Activated naive CD8-positive, alpha-beta T cell treated with anti-CD3 and anti-CD28 coated beads, Interleukin-2, amount 10 ng/mL, durations not matched to agents 7 days and 5 days (primary cell): Measurements from ENCODE around the gene ETNPPL. TPM values are rescaled to one million over a fixed set of nuclear protein-coding genes. Genes with fewer than 3 reads are reported as not detected.

ENCODE experiments used
- ATAC-seq: fragments of 150-1000 bp; cut with Tn5 transposase; one replicate; pipeline ENCODE4 v1.10.0; 2021; ENCODE audit warnings: low read depth, moderate library complexity
- POLR2A ChIA-PET: fragments of 350-600 bp; sonication (Branson Sonifier 250); formaldehyde crosslinking; loops from one replicate; lab custom pipeline; 2021; ENCODE audit warnings: antibody characterized with exemption; lab: Charles Lee
- DNase-seq: peaks from one replicate; pipeline ENCODE4 v3.0.0; 2021
- H3K27ac Mint-ChIP-seq: one replicate; pipeline ENCODE4 v1.8.0; 2022; ENCODE audit warnings: mild to moderate bottlenecking, mixed read lengths
- H3K27me3 Mint-ChIP-seq: one replicate; pipeline ENCODE4 v1.8.0; 2022; ENCODE audit warnings: mild to moderate bottlenecking, moderate library complexity, mixed read lengths
- H3K36me3 Mint-ChIP-seq: one replicate; pipeline ENCODE4 v1.8.0; 2021; ENCODE audit warnings: mild to moderate bottlenecking, mixed read lengths
- H3K4me1 Mint-ChIP-seq: one replicate; pipeline ENCODE4 v1.8.0; 2021; ENCODE audit warnings: mixed read lengths
- H3K4me3 Mint-ChIP-seq: one replicate; pipeline ENCODE4 v1.8.0; 2022; ENCODE audit warnings: mild to moderate bottlenecking, moderate library complexity, mixed read lengths
- H3K9me3 Mint-ChIP-seq: one replicate; pipeline ENCODE4 v1.8.0; 2021; ENCODE audit warnings: mixed read lengths
- total RNA-seq, 2 experiments: library from RNA; stranded (reverse); gene quantifications; one replicate each; pipeline ENCODE4 v1.2.3, GENCODE V29; 2021

The ETNPPL gene
- total RNA-seq, 2 experiments from 2014 or later: not detected

DNA sequence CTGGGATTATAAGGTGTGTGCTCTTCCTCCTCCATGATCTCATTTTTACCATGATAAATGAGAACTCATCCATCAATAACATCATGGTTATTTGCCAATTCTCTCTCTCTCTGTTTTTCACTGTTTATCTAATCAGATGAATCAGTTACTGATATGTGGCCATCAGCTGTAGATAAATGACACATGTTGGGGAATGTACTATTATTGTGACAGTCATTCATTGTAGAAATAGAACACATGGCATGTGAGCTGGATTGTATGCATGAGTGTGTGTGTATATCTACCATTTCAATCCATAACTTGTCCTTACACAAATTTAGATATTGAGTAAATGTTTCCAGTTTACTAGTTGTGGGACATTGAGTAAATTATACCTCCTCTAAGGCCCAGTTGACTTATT, 59.5 kb downstream of the ETNPPL start:
- ATAC-seq: peak; percentile 26

DNA sequence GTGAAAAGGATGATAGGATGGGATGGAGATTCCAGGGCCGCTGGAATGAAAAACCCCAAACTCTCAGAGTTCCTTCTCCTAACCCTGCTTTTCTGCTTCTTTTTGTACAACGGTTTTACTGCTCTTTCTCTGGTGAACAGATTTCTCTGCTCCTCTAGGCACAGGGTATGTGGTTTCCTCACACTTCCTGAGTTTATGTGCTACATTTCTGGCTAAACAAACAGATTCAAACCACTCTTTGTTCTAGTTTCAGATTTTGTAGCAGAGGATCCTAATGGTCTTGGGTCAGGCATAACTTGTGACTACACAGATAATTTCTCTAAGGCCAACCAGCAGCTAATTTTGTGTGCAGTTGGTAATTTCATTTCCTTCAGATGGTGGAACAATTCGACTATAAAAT, 59.9 kb downstream of the ETNPPL start:
- no peak for DNase-seq

More for the DNA sequence above, 59.5 kb downstream of the ETNPPL start:
- peaks cover 14% of the 10 kb centered on the region for H3K4me1 Mint-ChIP-seq
- POLR2A ChIA-PET: no interaction called here
- no peaks in the 10 kb centered on the region for H3K27me3 Mint-ChIP-seq
- DNase-seq: no peak
- no peak overlapping the region for H3K4me3 Mint-ChIP-seq
- H3K36me3 Mint-ChIP-seq: no peaks in the 10 kb centered on the region
- no peaks in the 10 kb centered on the region for H3K9me3 Mint-ChIP-seq
- H3K27ac Mint-ChIP-seq: no peak overlapping the region

DNA sequence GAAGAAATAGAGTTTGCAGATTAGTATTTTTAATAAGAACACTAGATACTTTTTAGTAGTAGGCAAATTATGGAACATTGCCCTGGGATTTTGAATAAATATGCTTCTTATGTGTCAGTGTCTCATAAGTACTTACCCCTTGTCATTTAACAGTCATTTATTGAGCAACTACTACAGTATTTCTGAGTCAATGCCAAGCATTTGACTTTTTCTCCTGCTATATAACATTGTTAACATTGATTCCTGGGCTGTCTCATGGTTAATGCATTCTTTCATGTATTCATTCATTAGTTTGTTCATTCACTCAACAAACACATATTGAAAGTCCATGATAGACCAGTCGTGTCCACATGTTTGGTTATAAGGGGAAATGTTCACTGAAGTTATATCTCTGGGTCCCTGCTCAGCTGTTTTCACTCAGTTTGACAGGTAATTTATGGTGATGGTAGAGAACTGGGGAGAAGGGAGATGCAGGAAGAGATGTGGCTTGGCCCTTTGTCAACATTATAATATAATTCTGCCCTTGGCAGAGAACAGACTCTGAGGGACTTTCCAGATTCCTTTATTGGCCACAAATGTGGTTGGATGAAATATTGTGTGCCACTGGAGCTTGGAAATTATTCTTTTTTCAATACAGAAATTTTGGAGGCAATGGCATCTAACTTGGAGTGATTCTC, 62.6 kb downstream of the ETNPPL start:
- no peak for DNase-seq
- no peak for ATAC-seq
- Mint-ChIP-seq H3K4me1 (peaks cover 14% of the 10 kb centered on the region), H3K27ac (no peak overlapping the region), H3K36me3 (no peaks in the 10 kb centered on the region), H3K9me3 (no peaks in the 10 kb centered on the region), H3K4me3 (no peak overlapping the region), H3K27me3 (no peaks in the 10 kb centered on the region)
- POLR2A ChIA-PET: no interaction called here

More for the DNA sequence above, 59.9 kb downstream of the ETNPPL start:
- Mint-ChIP-seq H3K27me3 (no peaks in the 10 kb centered on the region), H3K36me3 (no peaks in the 10 kb centered on the region), H3K4me3 (peak overlapping the region; percentile 17), H3K9me3 (no peaks in the 10 kb centered on the region), H3K4me1 (peaks cover 14% of the 10 kb centered on the region), H3K27ac (no peak overlapping the region)
- POLR2A ChIA-PET: no interaction called here
- peak; percentile 74 for ATAC-seq

DNA sequence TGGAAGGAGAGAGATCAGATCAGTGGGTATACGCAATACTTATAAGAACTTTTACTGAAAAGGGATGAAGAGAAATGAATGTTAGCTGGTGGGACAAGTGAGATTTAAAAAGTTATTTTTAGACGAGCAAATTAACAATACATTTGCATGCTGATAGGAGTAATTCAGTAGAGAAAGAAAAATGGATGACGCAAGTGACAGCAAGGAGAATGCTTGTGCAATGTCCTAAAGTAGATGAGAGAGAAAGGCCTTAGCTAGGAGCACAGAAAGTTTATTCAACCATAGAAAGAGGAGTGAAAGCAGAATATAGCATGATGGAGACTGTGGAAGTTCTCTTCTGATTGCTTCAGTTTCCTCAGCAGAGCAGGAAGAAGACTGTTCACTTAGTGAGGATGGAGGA, 66.7 kb downstream of the ETNPPL start:
- Mint-ChIP-seq H3K27ac (no peak overlapping the region), H3K9me3 (no peaks in the 10 kb centered on the region), H3K36me3 (no peaks in the 10 kb centered on the region), H3K27me3 (peaks cover 2% of the 10 kb centered on the region), H3K4me3 (no peak overlapping the region), H3K4me1 (no peaks in the 10 kb centered on the region)
- ATAC-seq: no peak
- no peak for DNase-seq
- POLR2A ChIA-PET: no interaction called here

DNA sequence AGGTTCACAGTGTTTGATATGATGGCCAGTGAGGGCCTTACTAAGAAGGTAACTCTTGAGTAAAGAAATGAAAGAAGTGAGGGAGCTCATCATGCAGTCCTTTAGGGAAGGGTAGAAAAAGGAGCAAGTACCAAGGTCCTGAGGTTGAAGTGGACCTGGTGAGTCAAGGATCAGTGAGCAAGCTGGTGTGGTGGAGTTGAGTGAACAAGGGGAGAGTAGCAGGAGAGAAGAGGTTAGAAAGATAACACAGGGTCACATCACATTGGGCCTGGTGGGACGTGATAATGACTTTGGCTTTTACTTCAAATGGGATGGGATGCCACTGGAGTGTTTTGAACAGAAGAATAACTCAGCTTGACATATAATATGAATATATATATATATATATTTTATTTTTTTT, 67.8 kb downstream of the ETNPPL start:
- DNase-seq (no peak), ATAC-seq (no peak)
- H3K36me3 Mint-ChIP-seq: no peaks in the 10 kb centered on the region
- peaks cover 3% of the 10 kb centered on the region for H3K27me3 Mint-ChIP-seq
- no peaks in the 10 kb centered on the region for H3K4me1 Mint-ChIP-seq
- no peak overlapping the region for H3K27ac Mint-ChIP-seq
- POLR2A ChIA-PET: no interaction called here
- H3K4me3 Mint-ChIP-seq: no peak overlapping the region
- H3K9me3 Mint-ChIP-seq: no peaks in the 10 kb centered on the region

DNA sequence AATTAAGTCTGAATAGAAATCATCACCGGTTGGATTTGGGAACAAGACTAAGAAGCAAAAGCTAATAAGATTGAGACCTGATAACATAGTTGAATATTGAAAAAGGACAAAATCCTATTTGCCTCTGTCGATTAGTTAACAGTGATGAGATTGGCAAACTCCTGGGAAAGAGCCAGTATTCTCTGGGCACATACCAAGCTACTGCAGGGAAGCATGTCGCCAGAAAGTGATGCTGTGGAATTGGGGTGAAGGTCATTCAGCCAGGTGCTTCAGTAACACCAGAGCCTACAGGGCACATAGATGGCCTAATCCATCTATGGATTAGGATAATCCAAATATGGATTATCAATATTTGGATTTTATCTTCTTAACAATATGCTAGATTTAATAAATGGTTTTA, 68.4 kb downstream of the ETNPPL start:
- ATAC-seq (no peak), DNase-seq (no peak)
- H3K27me3 Mint-ChIP-seq: peaks cover 5% of the 10 kb centered on the region
- POLR2A ChIA-PET: no interaction called here
- H3K36me3 Mint-ChIP-seq: no peaks in the 10 kb centered on the region
- no peak overlapping the region for H3K27ac Mint-ChIP-seq
- no peak overlapping the region for H3K4me3 Mint-ChIP-seq
- no peaks in the 10 kb centered on the region for H3K4me1 Mint-ChIP-seq
- H3K9me3 Mint-ChIP-seq: no peaks in the 10 kb centered on the region

DNA sequence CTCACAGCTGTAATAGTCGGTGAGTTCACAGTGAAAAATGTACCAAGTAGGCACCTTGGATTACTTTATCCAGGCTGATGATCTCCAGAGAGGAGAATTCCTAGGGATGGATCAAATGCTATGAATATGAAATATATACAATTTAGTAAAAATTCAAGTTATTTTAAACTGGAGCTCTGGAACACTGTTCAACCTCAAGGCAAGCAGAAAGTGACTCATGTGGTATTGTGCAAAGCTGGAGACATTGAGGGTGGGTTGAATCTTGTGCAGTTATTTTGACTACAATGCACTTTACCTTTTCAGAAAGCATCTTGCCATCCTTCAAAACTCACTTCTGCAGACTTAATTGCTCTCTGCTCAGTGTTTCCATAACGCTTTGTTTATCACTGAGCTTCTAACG, 69.0 kb downstream of the ETNPPL start:
- Mint-ChIP-seq H3K36me3 (no peaks in the 10 kb centered on the region), H3K27me3 (peaks cover 5% of the 10 kb centered on the region), H3K9me3 (no peaks in the 10 kb centered on the region), H3K27ac (no peak overlapping the region), H3K4me1 (no peaks in the 10 kb centered on the region), H3K4me3 (no peak overlapping the region)
- POLR2A ChIA-PET: no interaction called here
- ATAC-seq (no peak), DNase-seq (no peak)

DNA sequence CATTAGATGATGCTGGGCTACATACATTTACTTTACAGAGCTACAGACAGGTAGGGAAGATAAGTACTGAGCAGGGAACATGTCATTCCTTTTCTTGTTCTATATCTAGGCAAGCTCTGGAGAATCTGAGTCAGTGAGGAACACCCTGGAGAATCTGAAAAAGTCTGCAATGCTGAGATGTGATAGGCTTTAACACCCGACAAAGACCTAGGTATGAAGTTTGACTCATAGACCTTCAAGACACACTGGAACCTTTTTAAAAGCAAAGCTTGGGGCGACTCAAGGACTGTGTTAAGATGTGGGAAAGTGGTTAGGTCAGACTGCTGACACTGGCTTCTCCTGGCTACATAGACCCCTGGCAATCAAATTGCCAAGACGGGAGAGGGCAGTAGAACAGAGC, 69.6 kb downstream of the ETNPPL start:
- ATAC-seq (no peak), DNase-seq (no peak)
- no peaks in the 10 kb centered on the region for H3K9me3 Mint-ChIP-seq
- H3K36me3 Mint-ChIP-seq: no peaks in the 10 kb centered on the region
- POLR2A ChIA-PET: no interaction called here
- H3K4me3 Mint-ChIP-seq: no peak overlapping the region
- H3K27ac Mint-ChIP-seq: no peak overlapping the region
- no peaks in the 10 kb centered on the region for H3K4me1 Mint-ChIP-seq
- H3K27me3 Mint-ChIP-seq: peaks cover 5% of the 10 kb centered on the region

Other genes with a start within 250 kb of the ETNPPL start
- 1,000 to 10,000 TPM; 1,432 to 1,506 TPM for gene RPL34, start 142.5 kb downstream of the ETNPPL start, total RNA-seq
- gene OSTC, start 112.5 kb downstream of the ETNPPL start, total RNA-seq: 10 to 100 TPM; 55.0 to 58.4 TPM